T1000 (cell line): ENCODE measurements around the gene IQGAP2.
"Not testable (repeated sequence)": the region's sequence is repeated elsewhere in the genome, so short reads cannot be mapped to it uniquely, and the experiment has no call there.

Experiments used
- DNase-seq: peaks from one replicate; lab custom pipeline; 2025; ENCODE audit warnings: mixed read lengths; lab: John Stamatoyannopoulos, UW

The IQGAP2 gene

DNA sequence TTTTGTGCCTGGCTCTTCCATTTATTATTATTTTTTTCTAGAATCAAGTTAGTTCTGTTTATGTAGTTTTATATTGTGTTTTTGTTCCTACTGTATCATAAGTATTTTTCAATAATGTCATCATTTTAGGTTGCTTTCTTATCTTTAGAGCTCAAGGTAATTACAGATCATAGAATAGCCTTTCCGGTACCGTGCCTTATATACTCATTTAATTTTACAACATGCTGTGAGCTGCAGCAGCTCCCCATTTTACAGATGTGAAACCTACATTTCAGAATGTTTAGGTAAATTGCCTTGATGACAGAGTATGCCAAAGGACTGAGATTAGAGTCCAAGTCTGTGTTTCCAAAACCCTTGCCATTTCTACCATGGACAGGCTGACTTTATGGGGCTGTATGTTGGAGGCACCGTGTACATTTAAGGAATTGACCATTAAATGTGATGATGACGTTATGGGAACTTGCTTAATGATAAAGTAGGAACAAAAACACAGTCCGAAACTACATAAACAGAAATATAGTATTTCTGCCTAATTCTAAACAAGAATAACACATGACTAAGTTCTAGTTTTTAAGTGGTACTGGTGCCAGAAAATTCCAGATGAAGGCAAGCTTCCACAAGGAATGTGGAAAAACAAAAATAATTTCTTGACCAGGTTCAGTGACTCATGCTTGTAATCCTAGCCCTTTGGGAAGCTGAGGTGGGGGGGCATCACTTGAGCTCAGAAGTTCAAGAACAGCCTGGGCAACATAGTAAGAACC, 97.7 kb downstream of the IQGAP2 start:
- no peak for DNase-seq

- DNase-seq: no peak
These were observed 100.8 kb downstream of the IQGAP2 start for GRCh38 chr5:76503929-76504328.

DNA sequence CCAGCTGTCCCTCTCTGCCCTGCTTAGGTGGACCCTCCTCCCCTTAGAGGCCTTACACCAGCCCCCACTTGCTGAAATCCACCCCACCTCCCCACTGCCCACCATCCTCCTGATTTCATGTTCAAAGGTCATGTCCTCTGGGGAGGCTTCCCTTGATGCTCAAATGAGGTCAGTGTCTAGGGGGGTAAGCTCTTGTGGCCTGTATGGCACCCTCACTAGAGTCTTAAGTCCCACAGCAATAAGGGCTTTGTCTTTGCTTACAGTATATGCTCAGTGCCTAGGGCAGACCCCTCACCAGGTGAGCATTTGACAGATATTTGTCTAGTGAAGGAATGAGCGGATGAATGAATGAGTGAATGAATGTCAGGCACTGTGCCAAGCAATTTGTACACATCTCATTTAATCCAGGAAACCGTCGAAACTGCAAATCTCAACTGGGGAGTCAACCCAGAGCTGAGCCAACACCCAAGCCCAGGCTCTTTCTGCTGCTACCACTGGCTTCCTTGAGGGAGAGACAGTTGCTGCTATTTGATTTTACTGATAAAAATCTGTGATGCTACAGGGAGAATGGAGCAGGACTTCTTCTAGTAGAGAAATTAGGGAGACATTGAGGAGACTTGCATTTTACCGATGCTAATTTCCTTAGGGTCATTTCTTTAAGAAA, 101.9 kb downstream of the IQGAP2 start:
- DNase-seq: no peak

DNA sequence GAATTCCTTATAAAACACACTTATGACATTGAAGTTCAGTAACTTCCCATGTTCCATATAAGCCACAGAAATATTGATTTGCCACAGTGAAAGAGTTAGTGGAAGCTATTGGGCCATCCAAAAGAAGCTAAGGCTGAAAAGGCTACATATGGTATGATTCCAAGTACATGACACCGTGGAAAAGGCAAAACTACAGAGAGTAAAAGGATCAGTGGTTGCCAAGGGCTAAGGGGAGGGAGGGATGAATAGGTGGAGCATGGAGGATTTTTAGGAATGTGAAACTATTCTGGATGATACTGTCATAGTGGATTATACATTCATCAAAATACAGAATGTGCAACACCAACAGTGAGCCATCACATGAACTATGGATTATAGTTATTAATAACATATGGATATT, 110.4 kb downstream of the IQGAP2 start:
- no peak for DNase-seq

GRCh38 chr5:76514292-76514691, 111.2 kb downstream of the IQGAP2 start:
- DNase-seq: no peak

GRCh38 chr5:76514713-76515112, 111.6 kb downstream of the IQGAP2 start:
- no peak for DNase-seq

DNA sequence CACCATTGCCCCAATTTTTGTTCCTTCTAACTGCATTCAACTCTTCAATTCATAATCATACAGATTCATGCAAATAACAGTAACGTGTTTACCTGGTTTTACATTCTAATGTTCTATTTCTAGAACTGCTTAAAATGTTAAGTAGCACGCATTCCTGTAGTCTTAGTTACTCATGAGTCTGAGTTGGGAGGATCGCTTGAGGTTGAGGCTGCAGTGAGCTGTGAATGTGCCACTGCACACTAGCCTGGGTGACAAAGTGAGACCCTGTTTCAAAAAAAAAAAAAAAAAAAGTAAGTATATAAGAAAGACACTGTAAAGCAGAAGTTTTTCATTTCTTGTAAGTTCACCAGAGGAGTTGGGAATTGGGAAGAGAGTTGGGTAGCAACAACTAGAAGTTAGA, 114.2 kb downstream of the IQGAP2 start:
- no peak for DNase-seq

- not testable (repeated sequence) for DNase-seq
These were observed 115.2 kb downstream of the IQGAP2 start for GRCh38 chr5:76518246-76518645.

- DNase-seq: no peak
These were observed 118.2 kb downstream of the IQGAP2 start for GRCh38 chr5:76521240-76521758.

- DNase-seq: no peak
These were observed 119.2 kb downstream of the IQGAP2 start for GRCh38 chr5:76522103-76522935.

- DNase-seq: no peak
These were observed 121.2 kb downstream of the IQGAP2 start for GRCh38 chr5:76524101-76524835.

- DNase-seq: no peak
These were observed 121.8 kb downstream of the IQGAP2 start for GRCh38 chr5:76524868-76525267.

- DNase-seq: no peak
These were observed 122.9 kb downstream of the IQGAP2 start for GRCh38 chr5:76525956-76526355.

DNA sequence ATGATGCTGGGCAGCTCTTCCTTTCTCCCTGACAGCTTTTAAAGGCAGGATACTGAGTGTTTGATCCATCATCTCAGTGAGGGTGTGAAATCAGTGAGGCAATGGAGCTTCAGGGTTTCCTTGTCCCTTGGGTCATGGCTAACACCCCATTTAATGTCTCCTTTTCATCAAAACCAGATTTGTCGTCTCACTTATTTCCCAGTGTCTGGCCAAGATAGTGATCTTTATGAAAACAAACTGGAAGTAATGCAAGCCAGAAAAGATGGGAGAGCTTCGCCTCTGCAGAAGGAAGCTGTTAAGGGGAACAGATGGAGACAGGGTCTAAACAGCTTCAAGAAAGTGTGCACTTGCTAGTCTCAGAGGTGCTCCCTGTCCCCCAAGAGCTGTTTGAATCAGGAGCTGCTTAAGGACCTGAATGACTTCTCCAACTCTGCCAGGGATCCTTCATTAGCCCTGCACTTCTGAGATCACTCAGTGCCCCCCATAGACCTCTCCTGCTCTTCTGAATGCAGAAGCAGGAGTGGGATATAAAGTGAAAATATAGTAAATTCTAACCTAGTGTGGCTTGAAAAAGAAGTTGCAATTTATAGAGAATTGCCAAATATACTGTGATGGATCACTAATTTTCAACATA, 124.0 kb downstream of the IQGAP2 start:
- DNase-seq: no peak

DNA sequence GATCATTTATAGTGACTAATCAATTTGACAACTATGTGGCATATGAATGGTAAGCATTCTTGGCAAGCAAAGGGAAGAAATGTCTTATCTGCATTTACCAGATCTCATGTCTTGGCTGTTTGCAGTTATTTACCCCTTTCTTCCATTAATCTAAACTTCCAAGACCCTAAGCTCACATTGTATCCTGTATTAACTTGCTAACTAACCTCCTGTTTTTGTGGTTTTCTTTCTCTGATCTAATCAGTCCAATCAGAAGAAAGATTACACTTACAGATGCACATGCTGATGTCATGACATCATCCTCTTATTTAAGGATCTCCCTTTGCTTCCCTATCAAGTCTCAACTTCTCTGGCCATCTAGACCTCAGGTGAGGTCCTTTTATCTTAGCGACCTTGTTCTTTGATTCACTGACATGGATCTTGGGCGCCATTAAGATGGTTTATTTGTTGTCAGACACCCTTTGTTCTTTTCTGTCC, 124.6 kb downstream of the IQGAP2 start:
- DNase-seq: no peak

DNA sequence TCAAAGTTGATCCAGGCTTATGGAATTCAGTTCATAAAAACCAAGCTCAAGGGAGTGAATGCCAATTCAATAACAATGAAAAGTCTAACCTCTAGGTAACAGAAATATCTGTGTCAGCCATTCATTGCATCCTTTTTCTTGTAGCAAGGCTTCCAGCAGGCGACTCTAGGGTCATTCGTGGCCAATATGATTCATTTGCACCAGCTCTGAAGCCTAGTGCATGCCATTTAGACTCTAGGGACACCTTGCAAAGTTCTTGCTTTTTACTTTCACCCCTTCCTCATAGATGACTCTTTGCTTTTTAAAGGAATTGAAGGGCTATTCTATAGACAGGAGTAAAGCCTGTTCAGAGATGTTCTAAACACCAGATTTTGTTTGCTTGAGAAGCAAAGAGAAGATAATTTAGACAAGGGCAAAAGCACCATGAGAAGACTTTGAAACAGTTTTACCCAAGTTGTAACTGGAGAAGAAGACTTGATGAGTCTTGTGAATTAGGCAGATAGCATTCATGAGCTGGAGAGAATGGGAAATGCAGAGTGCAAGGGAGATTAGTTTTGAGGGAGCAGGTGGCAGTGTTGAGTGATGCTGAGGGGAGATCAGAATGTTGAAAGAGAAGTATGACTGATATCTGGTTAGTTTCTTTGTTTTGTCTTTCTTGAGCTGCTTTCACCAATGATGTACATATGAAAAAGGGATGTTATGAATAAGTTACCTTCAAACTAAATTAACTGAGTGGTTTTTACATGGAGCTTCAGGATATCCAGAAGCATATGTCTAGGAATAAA, 125.7 kb downstream of the IQGAP2 start:
- no peak for DNase-seq

DNA sequence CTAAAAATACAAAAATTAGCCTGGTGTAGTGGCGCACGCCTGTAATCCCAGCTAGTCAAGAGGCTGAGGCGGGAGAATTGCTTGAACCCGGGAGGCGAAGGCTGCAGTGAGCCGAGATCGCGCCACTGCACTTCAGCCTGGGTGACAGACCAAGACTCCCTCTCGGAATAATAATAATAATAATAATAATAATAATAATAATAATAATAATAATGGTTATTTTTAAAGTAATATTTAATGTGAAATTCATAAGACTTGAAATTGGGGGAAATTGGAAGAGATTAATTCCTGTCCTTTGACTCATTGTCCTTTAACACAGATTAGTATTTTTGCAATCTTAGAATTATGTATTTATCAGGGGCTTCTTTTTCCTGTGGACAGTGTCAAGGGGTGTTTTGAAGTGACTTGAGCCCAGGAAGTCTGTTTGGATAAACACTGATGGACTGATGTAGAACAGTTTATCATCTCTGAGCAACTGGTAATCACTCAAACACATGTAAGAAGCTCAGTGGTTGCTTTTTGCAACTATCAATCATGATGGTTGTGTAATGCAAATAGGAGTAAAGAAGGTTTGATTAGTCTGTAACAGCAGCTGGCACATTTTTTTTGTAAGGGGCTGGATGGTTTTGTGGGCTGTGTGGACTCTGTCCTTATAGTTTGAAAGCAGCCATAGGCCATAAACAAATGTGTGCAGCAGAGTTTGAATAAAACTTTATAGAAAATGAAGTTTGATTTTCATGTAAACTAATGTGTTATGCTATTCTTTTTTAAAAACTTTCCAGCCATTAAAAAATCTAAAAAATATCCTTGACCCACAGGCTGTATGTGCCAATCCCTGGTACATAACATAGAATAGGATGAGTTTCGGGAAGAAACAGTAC, 126.6 kb downstream of the IQGAP2 start:
- DNase-seq: no peak

DNA sequence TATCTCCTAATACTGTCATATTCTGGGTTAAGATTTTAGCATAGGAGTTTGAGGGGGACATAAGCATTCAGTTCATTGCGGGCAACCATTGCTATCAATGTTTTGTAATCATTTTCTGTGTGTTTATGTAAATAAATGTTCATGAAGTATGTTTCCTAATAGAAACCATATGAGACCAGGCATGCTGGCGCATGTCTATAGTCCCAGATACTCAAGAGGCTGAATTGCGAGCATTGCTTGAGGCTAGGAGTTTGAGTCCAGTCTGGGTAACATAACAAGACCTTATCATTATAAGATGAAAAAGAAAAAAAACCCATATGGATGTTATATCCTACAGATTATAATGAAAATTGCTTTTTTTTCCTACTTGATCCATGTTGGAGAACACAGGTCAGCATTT, 129.0 kb downstream of the IQGAP2 start:
- DNase-seq: no peak

GRCh38 chr5:76532973-76533372, 129.9 kb downstream of the IQGAP2 start:
- no peak for DNase-seq
